MV-4-11 (cell line): ENCODE results near the gene ARID1B.
A peak's percentile ranks its signal among the peaks of the same experiment; 100 is the strongest.

Experiments
- DNase-seq: peaks from one replicate; lab custom pipeline; 2025; lab: John Stamatoyannopoulos, UW

The ARID1B gene

GRCh38 chr6:157097255-157097955 lies 320.2 kb downstream of the ARID1B start:
- no peak for DNase-seq

GRCh38 chr6:157098999-157099398 lies 321.8 kb downstream of the ARID1B start:
- no peak for DNase-seq

- peak; percentile 22 for DNase-seq
These were observed 322.9 kb downstream of the ARID1B start for GRCh38 chr6:157099912-157100593.

GRCh38 chr6:157101166-157101565 lies 324.0 kb downstream of the ARID1B start:
- DNase-seq = no peak

- peak; percentile 41 for DNase-seq
These were observed 327.6 kb downstream of the ARID1B start for GRCh38 chr6:157104803-157105202.

GRCh38 chr6:157106487-157106886 lies 329.3 kb downstream of the ARID1B start:
- DNase-seq = no peak

- DNase-seq = no peak
These were observed 330.4 kb downstream of the ARID1B start for GRCh38 chr6:157107571-157107914.

GRCh38 chr6:157107915-157108651 lies 330.9 kb downstream of the ARID1B start:
- no peak for DNase-seq

GRCh38 chr6:157108923-157109322 lies 331.7 kb downstream of the ARID1B start:
- no peak for DNase-seq

GRCh38 chr6:157110607-157111006 lies 333.4 kb downstream of the ARID1B start:
- DNase-seq = no peak

GRCh38 chr6:157113389-157113788 lies 336.2 kb downstream of the ARID1B start:
- no peak for DNase-seq

- peak; percentile 8 for DNase-seq
These were observed 339.2 kb downstream of the ARID1B start for GRCh38 chr6:157116426-157116825.

GRCh38 chr6:157117431-157118095 lies 340.4 kb downstream of the ARID1B start:
- no peak for DNase-seq

GRCh38 chr6:157119502-157120027 lies 342.4 kb downstream of the ARID1B start:
- DNase-seq = no peak

GRCh38 chr6:157120534-157121232 lies 343.5 kb downstream of the ARID1B start:
- no peak for DNase-seq

- DNase-seq = no peak
These were observed 344.7 kb downstream of the ARID1B start for GRCh38 chr6:157121897-157122296.

GRCh38 chr6:157123234-157123633 lies 346.1 kb downstream of the ARID1B start:
- no peak for DNase-seq

- no peak for DNase-seq
These were observed 347.5 kb downstream of the ARID1B start for GRCh38 chr6:157124485-157125254.

- DNase-seq = no peak
These were observed 348.4 kb downstream of the ARID1B start for GRCh38 chr6:157125531-157125930.

- no peak for DNase-seq
These were observed 349.3 kb downstream of the ARID1B start for GRCh38 chr6:157126183-157127098.
